A673 (cell line): Measurements from ENCODE around the gene ATP13A4. TPM values are rescaled to one million over a fixed set of nuclear protein-coding genes. Genes with fewer than 3 reads are reported as not detected.

Experiments
- BruUV-seq: library from RNA; stranded (reverse); fragments of 400-500 nt; replicated peaks from 2 replicates; lab custom pipeline; 2021; lab: Mats Ljungman, UMichigan
- CTCF ChIA-PET: fragments of 300-600 bp; sonication (Branson Sonifier 250); formaldehyde crosslinking; loops from one replicate; lab custom pipeline; 2022; ENCODE audit warnings: antibody characterized with exemption; lab: Charles Lee
- POLR2A ChIA-PET: fragments of 300-600 bp; sonication (Branson Sonifier 250); formaldehyde crosslinking; loops from one replicate; lab custom pipeline; 2022; ENCODE audit warnings: antibody characterized with exemption; ENCODE audit not compliant: low non-redundant PET; lab: Charles Lee
- DNase-seq: peaks from one replicate; pipeline ENCODE4 v3.0.0-alpha.2; 2015; ENCODE audit warnings: low spot score
- H3K27ac ChIP-seq: fragments of 200-600 bp; sonication (generic); 2 replicates; pipeline ENCODE4 v1.5.1; 2016; ENCODE audit warnings: mixed run types, low read depth, mild to moderate bottlenecking, mixed read lengths, antibody characterized with exemption, low read length; ENCODE audit not compliant: poor library complexity, severe bottlenecking
- H3K27me3 ChIP-seq: fragments of 200-600 bp; sonication (generic); replicated peaks from 2 replicates; pipeline ENCODE4 v1.6.1; 2017; ENCODE audit warnings: mixed run types, low read depth, mild to moderate bottlenecking, mixed read lengths, antibody characterized with exemption, low read length; ENCODE audit not compliant: insufficient read depth, poor library complexity
- H3K36me3 ChIP-seq: fragments of 200-600 bp; sonication (generic); 2 replicates; pipeline ENCODE4 v1.6.1; 2016; ENCODE audit warnings: mixed run types, mild to moderate bottlenecking, mixed read lengths, antibody characterized with exemption, low read length; ENCODE audit not compliant: insufficient read depth, poor library complexity, severe bottlenecking
- H3K4me1 ChIP-seq: fragments of 200-600 bp; sonication (generic); 2 replicates; pipeline ENCODE4 v1.6.1; 2017; ENCODE audit warnings: mixed run types, mild to moderate bottlenecking, mixed read lengths, antibody characterized with exemption, low read length; ENCODE audit not compliant: insufficient read depth, poor library complexity, severe bottlenecking
- H3K4me3 ChIP-seq: fragments of 200-600 bp; sonication (generic); 2 replicates; pipeline ENCODE4 v1.5.1; 2016; ENCODE audit warnings: low read depth, mixed run types, mild to moderate bottlenecking, mixed read lengths, low read length; ENCODE audit not compliant: poor library complexity, severe bottlenecking
- H3K9me3 ChIP-seq: fragments of 200-600 bp; sonication (generic); 2 replicates; pipeline ENCODE4 v1.6.1; 2016; ENCODE audit warnings: mixed run types, low read depth, mild to moderate bottlenecking, mixed read lengths, antibody characterized with exemption, low read length; ENCODE audit not compliant: poor library complexity, severe bottlenecking
- CTCF ChIP-seq: fragments of 300-800, 200-600 bp; sonication (generic); conservative IDR thresholded peaks from 2 replicates; pipeline ENCODE4 v1.5.1; 2017; ENCODE audit warnings: low read depth, mild to moderate bottlenecking, antibody characterized with exemption, low read length, moderate library complexity, mixed read lengths
- EZH2 ChIP-seq: fragments of 200-600 bp; sonication (generic); IDR thresholded peaks from 2 replicates; pipeline ENCODE4 v1.6.1; 2017; ENCODE audit warnings: borderline replicate concordance, low read depth, mild to moderate bottlenecking, mixed read lengths, antibody characterized with exemption, low read length; ENCODE audit not compliant: poor library complexity, severe bottlenecking
- intact Hi-C: fragments of 100-400 bp; cut with micrococcal nuclease; formaldehyde crosslinking; loops from one replicate; pipeline ENCODE4 v1.10.0; 2022; ENCODE audit not compliant: unreplicated experiment
- total RNA-seq: library from RNA; stranded (reverse); gene quantifications from 2 replicates; pipeline ENCODE4 v1.2.3, GENCODE V29; 2021

Gene ATP13A4
- total RNA-seq, 1 experiment from 2014 or later, result not detected

- intact Hi-C loops, result loop anchor here (10.0 kb wide), 1 partner anchor 1096 kb away; no protein-coding TSS in a partner anchor
- Histone ChIP-seq H3K9me3 (no peaks in the 10 kb centered on the region), H3K36me3 (no peaks in the 10 kb centered on the region), H3K4me1 (no peaks in the 10 kb centered on the region), H3K4me3 (no peak overlapping the region), H3K27me3 (no peaks in the 10 kb centered on the region), H3K27ac (no peak overlapping the region)
- no peak for DNase-seq
- TF ChIP-seq EZH2 (no peak), CTCF (no peak)
- no TSS peak for BruUV-seq
- ChIA-PET POLR2A (interaction anchor here (0.5 kb wide), 1 partner anchor 278 kb away, joined by 3 read pairs; no protein-coding TSS in a partner anchor), CTCF (no interaction called here)
Observed at GRCh38 chr3:193560870-193561269, 6.2 kb upstream of the ATP13A4 start.

- CTCF ChIA-PET, result no interaction called here
Observed at GRCh38 chr3:193560091-193560490, 5.4 kb upstream of the ATP13A4 start.

GRCh38 chr3:193559100-193559499, 4.4 kb upstream of the ATP13A4 start:
- Histone ChIP-seq H3K36me3 (no peaks in the 10 kb centered on the region), H3K27me3 (no peaks in the 10 kb centered on the region), H3K27ac (no peak overlapping the region), H3K4me1 (no peaks in the 10 kb centered on the region), H3K9me3 (no peaks in the 10 kb centered on the region), H3K4me3 (no peak overlapping the region)
- no peak for DNase-seq
- TF ChIP-seq CTCF (no peak), EZH2 (no peak)
- CTCF ChIA-PET, result no interaction called here
- POLR2A ChIA-PET, result no interaction called here
- BruUV-seq, result no TSS peak
- intact Hi-C loops, result no loop called here

More at GRCh38 chr3:193560091-193560490, 5.4 kb upstream of the ATP13A4 start:
- Histone ChIP-seq H3K27me3 (no peaks in the 10 kb centered on the region), H3K36me3 (no peaks in the 10 kb centered on the region), H3K4me1 (no peaks in the 10 kb centered on the region), H3K9me3 (no peaks in the 10 kb centered on the region), H3K27ac (no peak overlapping the region), H3K4me3 (no peak overlapping the region)
- no TSS peak for BruUV-seq
- TF ChIP-seq EZH2 (no peak), CTCF (no peak)
- no peak for DNase-seq
- intact Hi-C loops, result loop anchor here (10.0 kb wide), 1 partner anchor 1095 kb away; no protein-coding TSS in a partner anchor
- POLR2A ChIA-PET, result no interaction called here
